ENCODE data around the gene BRI3. TPM values are rescaled to one million over a fixed set of nuclear protein-coding genes. Genes with fewer than 3 reads are reported as not detected.

Gene BRI3
- total and polyA plus RNA-seq, 2 donors (not counting 1 experiment from before 2014, with no cell fraction given): 104 to 172 TPM

- no peak overlapping the region for H3K4me2 ChIP-seq (ENCODE audit: extremely low read depth, insufficient read depth, low read length)
- no peaks in the 10 kb centered on the region for H3K9me3 ChIP-seq (ENCODE audit: control insufficient read depth, insufficient read depth, low read depth, low read length)
- peak; percentile 28 to 84 for DNase-seq (ENCODE audit: low read depth in 2 of 2)
- TF ChIP-seq, protein P1, sequence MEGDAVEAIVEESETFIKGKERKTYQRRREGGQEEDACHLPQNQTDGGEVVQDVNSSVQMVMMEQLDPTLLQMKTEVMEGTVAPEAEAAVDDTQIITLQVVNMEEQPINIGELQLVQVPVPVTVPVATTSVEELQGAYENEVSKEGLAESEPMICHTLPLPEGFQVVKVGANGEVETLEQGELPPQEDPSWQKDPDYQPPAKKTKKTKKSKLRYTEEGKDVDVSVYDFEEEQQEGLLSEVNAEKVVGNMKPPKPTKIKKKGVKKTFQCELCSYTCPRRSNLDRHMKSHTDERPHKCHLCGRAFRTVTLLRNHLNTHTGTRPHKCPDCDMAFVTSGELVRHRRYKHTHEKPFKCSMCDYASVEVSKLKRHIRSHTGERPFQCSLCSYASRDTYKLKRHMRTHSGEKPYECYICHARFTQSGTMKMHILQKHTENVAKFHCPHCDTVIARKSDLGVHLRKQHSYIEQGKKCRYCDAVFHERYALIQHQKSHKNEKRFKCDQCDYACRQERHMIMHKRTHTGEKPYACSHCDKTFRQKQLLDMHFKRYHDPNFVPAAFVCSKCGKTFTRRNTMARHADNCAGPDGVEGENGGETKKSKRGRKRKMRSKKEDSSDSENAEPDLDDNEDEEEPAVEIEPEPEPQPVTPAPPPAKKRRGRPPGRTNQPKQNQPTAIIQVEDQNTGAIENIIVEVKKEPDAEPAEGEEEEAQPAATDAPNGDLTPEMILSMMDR (conservative IDR thresholded peaks at IDR 0.05 in 1 of 2, IDR thresholded peaks at IDR 0.05 in 1 of 2; ENCODE audit: low read depth in 1 of 2, low read length in 2 of 2): no peak
- TF ChIP-seq EZH2 (IDR thresholded peaks at IDR 0.05; ENCODE audit: low read length, missing control alignments): no peak
- no peaks in the 10 kb centered on the region for H3K36me3 ChIP-seq (ENCODE audit: control insufficient read depth, insufficient read depth, low read length)
- H4K20me1 ChIP-seq (ENCODE audit: control insufficient read depth, extremely low read depth, insufficient read depth, low read length): no peaks in the 10 kb centered on the region
- H3K27ac ChIP-seq (ENCODE audit: insufficient read depth, low read length): no peak overlapping the region
- no peak overlapping the region for H3K4me3 ChIP-seq (replicated peaks in 1 of 4; ENCODE audit: control extremely low read depth in 1 of 4, insufficient read depth in 1 of 4, low read depth in 3 of 4, low read length in 4 of 4)
- H3K9ac ChIP-seq (ENCODE audit: insufficient read depth, low read length): no peak overlapping the region
- H3K27me3 ChIP-seq (ENCODE audit: control insufficient read depth, insufficient read depth, low read length): no peaks in the 10 kb centered on the region
- H2AFZ ChIP-seq (ENCODE audit: low read length): no peak overlapping the region
- no peaks in the 10 kb centered on the region for H3K4me1 ChIP-seq (ENCODE audit: control insufficient read depth, extremely low read depth, insufficient read depth, low read length)
- no peaks in the 10 kb centered on the region for H3K79me2 ChIP-seq (ENCODE audit: control insufficient read depth, insufficient read depth, low read length)
Measured at GRCh38 chr7:98341106-98341505, 59.6 kb downstream of the BRI3 start.

Other genes starting within 250 kb of the BRI3 start
- 6.9 TPM in 2 replicates for gene LMTK2, start 174.8 kb upstream of the BRI3 start, total RNA-seq
- 5.2 and 5.7 TPM in 2 replicates for gene LMTK2, start 174.8 kb upstream of the BRI3 start, polyA plus RNA-seq
- gene BHLHA15, start 70.2 kb upstream of the BRI3 start, total RNA-seq: 0.33 and 0.51 TPM in 2 replicates
- gene BHLHA15, start 70.2 kb upstream of the BRI3 start, polyA plus RNA-seq: not detected in 2 replicates
- 24.9 and 39.0 TPM in 2 replicates for gene TECPR1, start 29.5 kb upstream of the BRI3 start, total RNA-seq
- gene TECPR1, start 29.5 kb upstream of the BRI3 start, polyA plus RNA-seq: 3.3 and 3.7 TPM in 2 replicates
- 2.8 and 5.3 TPM in 2 replicates for gene BAIAP2L1, start 119.4 kb downstream of the BRI3 start, total RNA-seq
- 3.1 and 3.4 TPM in 2 replicates for gene BAIAP2L1, start 119.4 kb downstream of the BRI3 start, polyA plus RNA-seq